Lung (tissue), 12 donors: ENCODE data around the gene GFRA1. TPM values are rescaled to one million over a fixed set of nuclear protein-coding genes. Genes with fewer than 3 reads are reported as not detected.

Experiments
- ATAC-seq: fragments of 200-7000 bp; cut with Tn5 transposase; one replicate; pipeline ENCODE4 v1.9.1; 2020; ENCODE audit warnings: moderate number of reproducible peaks; ENCODE audit not compliant: insufficient read depth, low FRiP score
- DNase-seq, 3 donors: peaks; one replicate each; pipeline ENCODE4 v3.0.0-alpha.2; 2013 to 2017
- H3K27ac ChIP-seq, 2 donors: one replicate each; pipeline ENCODE4 v1.5.1; 2013; ENCODE audit warnings: mild to moderate bottlenecking in 2 of 2, moderate library complexity in 2 of 2, control low read depth in 1 of 2, inconsistent platforms in 1 of 2, low read depth in 1 of 2, low read length in 1 of 2
- H3K27me3 ChIP-seq, 3 donors: one replicate each; pipeline ENCODE4 v1.5.1; 2013; ENCODE audit warnings: low read length in 2 of 3; ENCODE audit not compliant: control insufficient read depth in 3 of 3, insufficient read depth in 3 of 3
- H3K36me3 ChIP-seq, 4 donors: one replicate each; pipeline ENCODE4 v1.5.1; 2013; ENCODE audit warnings: low read length in 4 of 4, mild to moderate bottlenecking in 1 of 4, moderate library complexity in 1 of 4; ENCODE audit not compliant: control insufficient read depth in 4 of 4, insufficient read depth in 4 of 4
- H3K4me1 ChIP-seq, 5 donors: one replicate each; pipeline ENCODE4 v1.5.1; 2013; ENCODE audit warnings: low read length in 5 of 5, mild to moderate bottlenecking in 2 of 5, moderate library complexity in 1 of 5; ENCODE audit not compliant: control insufficient read depth in 5 of 5, insufficient read depth in 5 of 5
- H3K4me3 ChIP-seq: one replicate; pipeline ENCODE4 v1.5.1; 2013; ENCODE audit warnings: mild to moderate bottlenecking, control low read depth, moderate library complexity
- H3K9ac ChIP-seq, 2 donors: one replicate each; pipeline ENCODE4 v1.5.1; 2013; ENCODE audit warnings: low read length in 2 of 2, control low read depth in 1 of 2; ENCODE audit not compliant: insufficient read depth in 1 of 2
- H3K9me3 ChIP-seq, 4 donors: one replicate each; pipeline ENCODE4 v1.5.1; 2013; ENCODE audit warnings: low read length in 3 of 4, mild to moderate bottlenecking in 1 of 4, moderate library complexity in 1 of 4; ENCODE audit not compliant: control insufficient read depth in 4 of 4, insufficient read depth in 3 of 4
- WGBS, 2 donors: extraction: QIAGEN DNeasy Blood & Tissue Kit; methylation state at CpG; one replicate each; pipeline ENCODE4 v1.1.7; 2013; 5-methylcytosine and 5-hydroxymethylcytosine counted together
- polyA plus RNA-seq, 2 donors: library from polyadenylated mRNA; stranded (reverse); fragments of 200-250 nt; gene quantifications; one replicate each; pipeline ENCODE4 v1.2.1, GENCODE V29; 2013
- total RNA-seq, 2 donors: library from RNA; depleted of rRNA in 1 of 2; stranded (reverse); fragments of >200 nt in 1 of 2; gene quantifications; one replicate each; pipeline ENCODE4 v1.2.1, GENCODE V29; 2014 to 2021
- TF ChIP-seq, protein P1 (sequence below): IDR thresholded peaks from 2 replicates; pipeline ENCODE4 v1.5.1; 2012; ENCODE audit warnings: mild to moderate bottlenecking; ENCODE audit errors: control extremely low read depth, extremely low read depth
- donor health status: control.
- donor health status: control.
- donor health status: Bipolar disorder and iron deficiency.
- donor health status: healthy.
- donor health status: DM: yes; HTN: yes; CAD: no.

GFRA1 gene
- total and polyA plus RNA-seq, 4 donors = 0.51 to 30.4 (median 1.4) TPM

DNA sequence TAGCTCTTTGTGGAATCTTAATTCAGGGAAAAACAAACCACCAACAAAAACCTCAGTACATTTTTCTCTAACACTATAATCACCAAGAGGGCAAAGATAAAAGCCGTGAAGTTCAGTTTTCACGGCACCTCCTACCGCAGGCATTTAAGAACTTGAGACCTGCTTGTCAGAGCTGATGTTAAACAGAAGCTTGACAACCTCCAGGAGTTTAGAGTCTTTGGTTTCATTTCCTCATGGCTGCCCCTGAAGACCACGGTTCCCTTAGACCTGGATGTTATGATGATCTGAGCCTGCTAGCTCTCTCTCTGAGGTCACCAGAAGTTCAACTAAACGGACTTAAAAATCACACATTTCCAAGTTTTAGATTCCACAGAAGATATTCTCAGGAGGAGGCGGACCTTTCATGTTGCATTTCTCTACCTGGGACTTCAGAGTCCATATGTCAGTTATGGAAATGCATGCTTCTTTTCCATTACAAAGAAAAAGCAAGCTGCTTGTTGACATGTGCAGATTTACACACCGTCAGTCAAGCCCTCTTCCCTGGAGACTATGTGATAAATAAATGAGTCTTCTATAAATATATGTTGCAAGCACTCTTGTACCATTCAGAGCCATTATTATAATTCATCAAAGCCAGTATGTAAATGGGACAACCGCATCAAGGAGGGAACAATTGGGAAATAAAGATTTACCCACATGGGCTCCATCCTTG lies 258.0 kb downstream of the GFRA1 start:
- no peak overlapping the region for H3K4me3 ChIP-seq
- H3K36me3 ChIP-seq = no peaks in the 10 kb centered on the region
- H3K9me3 ChIP-seq = peaks cover 0 to 5% (median 0%) of the 10 kb centered on the region in 4 donors
- no peaks in the 10 kb centered on the region for H3K27me3 ChIP-seq
- peaks cover 0 to 12% (median 0%) of the 10 kb centered on the region in 5 donors for H3K4me1 ChIP-seq
- TF ChIP-seq, protein P1, sequence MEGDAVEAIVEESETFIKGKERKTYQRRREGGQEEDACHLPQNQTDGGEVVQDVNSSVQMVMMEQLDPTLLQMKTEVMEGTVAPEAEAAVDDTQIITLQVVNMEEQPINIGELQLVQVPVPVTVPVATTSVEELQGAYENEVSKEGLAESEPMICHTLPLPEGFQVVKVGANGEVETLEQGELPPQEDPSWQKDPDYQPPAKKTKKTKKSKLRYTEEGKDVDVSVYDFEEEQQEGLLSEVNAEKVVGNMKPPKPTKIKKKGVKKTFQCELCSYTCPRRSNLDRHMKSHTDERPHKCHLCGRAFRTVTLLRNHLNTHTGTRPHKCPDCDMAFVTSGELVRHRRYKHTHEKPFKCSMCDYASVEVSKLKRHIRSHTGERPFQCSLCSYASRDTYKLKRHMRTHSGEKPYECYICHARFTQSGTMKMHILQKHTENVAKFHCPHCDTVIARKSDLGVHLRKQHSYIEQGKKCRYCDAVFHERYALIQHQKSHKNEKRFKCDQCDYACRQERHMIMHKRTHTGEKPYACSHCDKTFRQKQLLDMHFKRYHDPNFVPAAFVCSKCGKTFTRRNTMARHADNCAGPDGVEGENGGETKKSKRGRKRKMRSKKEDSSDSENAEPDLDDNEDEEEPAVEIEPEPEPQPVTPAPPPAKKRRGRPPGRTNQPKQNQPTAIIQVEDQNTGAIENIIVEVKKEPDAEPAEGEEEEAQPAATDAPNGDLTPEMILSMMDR = no peak
- 40 to 46% methylated on average over 8 of the region's 8 CpGs for WGBS, 2 donors
- no peak for ATAC-seq
- H3K9ac ChIP-seq = no peak overlapping the region
- H3K27ac ChIP-seq = no peak overlapping the region
- peak in 2 of 3 donors; percentile 19 to 36 for DNase-seq

DNA sequence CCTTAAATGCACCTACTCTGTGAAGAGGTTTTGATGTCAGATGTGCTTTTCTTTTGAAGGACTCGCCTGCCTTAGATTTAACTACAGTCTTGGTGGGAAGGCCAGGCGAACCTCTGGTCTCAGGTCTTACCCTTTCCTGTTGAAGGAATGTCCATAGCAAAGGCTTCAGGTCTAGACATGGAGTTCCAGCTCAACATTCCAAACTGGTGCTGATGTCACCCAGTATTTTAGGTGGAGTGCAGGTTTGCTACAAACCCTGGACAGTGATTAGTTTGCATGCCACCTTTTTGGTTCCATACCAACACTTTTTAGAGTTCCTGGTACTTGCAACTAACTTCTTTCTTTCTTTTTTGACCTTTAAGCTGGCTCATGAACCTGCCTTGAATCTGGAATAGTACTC lies 258.7 kb downstream of the GFRA1 start:
- peaks cover 0 to 5% (median 2%) of the 10 kb centered on the region in 4 donors for H3K9me3 ChIP-seq
- DNase-seq = no peak
- H3K4me3 ChIP-seq = no peak overlapping the region
- no peak overlapping the region for H3K27ac ChIP-seq
- TF ChIP-seq, protein P1 = no peak
- 91% methylated on average over 2 of the region's 2 CpGs for WGBS, 2 donors
- H3K27me3 ChIP-seq = no peaks in the 10 kb centered on the region
- H3K36me3 ChIP-seq = no peaks in the 10 kb centered on the region
- no peak for ATAC-seq
- no peak overlapping the region for H3K9ac ChIP-seq
- H3K4me1 ChIP-seq = peaks cover 0 to 12% (median 0%) of the 10 kb centered on the region in 5 donors

DNA sequence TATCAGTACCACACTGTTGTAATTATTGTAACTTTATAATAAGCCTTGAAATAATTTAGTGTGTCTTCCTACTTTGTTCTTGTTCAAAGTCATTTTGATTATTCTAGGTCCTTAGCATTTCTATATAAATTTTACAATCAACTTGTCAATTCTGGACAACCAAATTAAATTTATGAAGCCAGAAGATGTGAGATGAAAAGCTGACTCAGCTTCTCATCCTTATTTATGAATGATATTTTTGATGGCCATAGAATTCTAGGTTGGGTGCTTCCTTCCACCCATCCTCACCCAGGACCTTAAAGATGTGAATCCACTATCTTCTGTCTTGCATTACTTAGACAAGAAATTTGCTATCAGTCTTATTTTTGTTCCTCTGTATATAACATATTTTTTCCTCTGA lies 261.1 kb downstream of the GFRA1 start:
- TF ChIP-seq, protein P1 = no peak
- H3K27ac ChIP-seq = no peak overlapping the region
- no peaks in the 10 kb centered on the region for H3K27me3 ChIP-seq
- peaks cover 0 to 8% (median 0%) of the 10 kb centered on the region in 5 donors for H3K4me1 ChIP-seq
- peaks cover 0 to 5% (median 2%) of the 10 kb centered on the region in 4 donors for H3K9me3 ChIP-seq
- no peak overlapping the region for H3K4me3 ChIP-seq
- DNase-seq (no peak), ATAC-seq (no peak)
- H3K9ac ChIP-seq = no peak overlapping the region
- no peaks in the 10 kb centered on the region for H3K36me3 ChIP-seq
